PC-9 (cell line): ENCODE measurements around the gene UTP4. TPM values are rescaled to one million over a fixed set of nuclear protein-coding genes. Genes with fewer than 3 reads are reported as not detected.

ENCODE experiments used
- BruUV-seq: library from RNA; stranded (reverse); fragments of 400-500 nt; replicated peaks from 2 replicates; lab custom pipeline; 2021; lab: Mats Ljungman, UMichigan
- CTCF ChIA-PET: fragments of 300-600 bp; sonication (Branson Sonifier 250); formaldehyde crosslinking; loops from one replicate; lab custom pipeline; 2022; ENCODE audit warnings: antibody characterized with exemption; lab: Charles Lee
- POLR2A ChIA-PET: fragments of 300-600 bp; sonication (Branson Sonifier 250); formaldehyde crosslinking; loops from one replicate; lab custom pipeline; 2022; ENCODE audit warnings: antibody characterized with exemption; ENCODE audit not compliant: unreplicated experiment; lab: Charles Lee
- DNase-seq, 2 experiments: peaks; one replicate each; pipeline versions ENCODE4 v3.0.0 to v3.0.0-alpha.2; 2015 to 2022; ENCODE audit warnings: mixed read lengths in 1 of 2
- H2AFZ ChIP-seq: fragments of 200-600 bp; sonication (generic); 2 replicates; pipeline ENCODE4 v1.8.1; 2017; ENCODE audit warnings: antibody characterized with exemption
- H3F3A ChIP-seq: fragments of 200-600 bp; sonication (generic); 2 replicates; pipeline ENCODE4 v1.8.1; 2017; ENCODE audit warnings: antibody characterized with exemption, mild to moderate bottlenecking, low read depth; ENCODE audit not compliant: insufficient read depth
- H3K27ac ChIP-seq: fragments of 200-600 bp; sonication (generic); 2 replicates; pipeline ENCODE4 v1.6.1; 2016; ENCODE audit warnings: mixed run types
- H3K27me3 ChIP-seq: fragments of 200-600 bp; sonication (generic); 2 replicates; pipeline ENCODE4 v1.6.1; 2016; ENCODE audit warnings: low read depth, mixed run types; ENCODE audit not compliant: insufficient read depth
- H3K36me3 ChIP-seq: fragments of 200-600 bp; sonication (generic); 2 replicates; pipeline ENCODE4 v1.6.1; 2016; ENCODE audit warnings: low read depth, mixed run types
- H3K4me1 ChIP-seq: fragments of 200-600 bp; sonication (generic); replicated peaks from 2 replicates; pipeline ENCODE4 v1.6.1; 2016; ENCODE audit warnings: mixed run types; ENCODE audit not compliant: insufficient read depth
- H3K4me2 ChIP-seq: fragments of 200-600 bp; sonication (generic); 2 replicates; pipeline ENCODE4 v1.6.1; 2017; ENCODE audit warnings: mixed run types
- H3K4me3 ChIP-seq: fragments of 200-600 bp; sonication (generic); 2 replicates; pipeline ENCODE4 v1.6.1; 2016; ENCODE audit warnings: mixed run types
- H3K79me2 ChIP-seq: fragments of 200-600 bp; sonication (generic); 2 replicates; pipeline ENCODE4 v1.6.1; 2017; ENCODE audit warnings: low read depth, mixed run types
- H3K9me2 ChIP-seq: fragments of 200-600 bp; sonication (generic); 2 replicates; pipeline ENCODE4 v1.8.1; 2017; ENCODE audit warnings: mild to moderate bottlenecking; ENCODE audit not compliant: insufficient read depth
- H3K9me3 ChIP-seq: fragments of 200-600 bp; sonication (generic); 2 replicates; pipeline ENCODE4 v1.8.1; 2016; ENCODE audit warnings: low read depth; ENCODE audit not compliant: insufficient read depth
- H4K20me1 ChIP-seq: fragments of 200-600 bp; sonication (generic); 2 replicates; pipeline ENCODE4 v1.8.1; 2017; ENCODE audit not compliant: insufficient read depth
- CTCF ChIP-seq: fragments of 200-600 bp; sonication (generic); conservative IDR thresholded peaks from 2 replicates; pipeline ENCODE4 v1.6.1; 2017; ENCODE audit warnings: mixed run types, antibody characterized with exemption, mild to moderate bottlenecking, moderate library complexity
- EZH2 ChIP-seq: fragments of 200-600 bp; sonication (generic); IDR thresholded peaks from 2 replicates; pipeline ENCODE4 v1.8.0; 2017; ENCODE audit warnings: antibody characterized with exemption, low read depth
- intact Hi-C: fragments of 100-400 bp; cut with micrococcal nuclease; formaldehyde crosslinking; loops from one replicate; pipeline ENCODE4 v1.10.0; 2022; ENCODE audit not compliant: unreplicated experiment
- total RNA-seq: library from RNA; stranded (reverse); gene quantifications from 2 replicates; pipeline ENCODE4 v1.2.3, GENCODE V29; 2021

Gene UTP4
- total RNA-seq, 1 experiment from 2014 or later, result 45.9 TPM

- DNase-seq, result no peak
- H3K79me2 ChIP-seq, result no peaks in the 10 kb centered on the region
- ChIA-PET POLR2A (no interaction called here), CTCF (no interaction called here)
- peaks cover 38% of the 10 kb centered on the region for H3F3A ChIP-seq
- no peak overlapping the region for H2AFZ ChIP-seq
- H4K20me1 ChIP-seq, result no peaks in the 10 kb centered on the region
- BruUV-seq, result no TSS peak
- peaks cover 37% of the 10 kb centered on the region for H3K4me1 ChIP-seq
- TF ChIP-seq CTCF, result no peak
- intact Hi-C loops, result no loop called here
- no peak overlapping the region for H3K4me2 ChIP-seq
- no peaks in the 10 kb centered on the region for H3K36me3 ChIP-seq
- no peaks in the 10 kb centered on the region for H3K9me3 ChIP-seq
- no peak overlapping the region for H3K4me3 ChIP-seq
- no peaks in the 10 kb centered on the region for H3K9me2 ChIP-seq
- no peak overlapping the region for H3K27ac ChIP-seq
- no peaks in the 10 kb centered on the region for H3K27me3 ChIP-seq
Observed at GRCh38 chr16:69182730-69183416, 50.4 kb downstream of the UTP4 start.

- H3K27ac ChIP-seq, result no peak within 1 kb of the TSS
- no peaks in the 10 kb centered on the region for H3K9me2 ChIP-seq
- peaks cover 30% of the 10 kb centered on the region; the same call in 1 of the 2 replicates for H3F3A ChIP-seq
- H3K79me2 ChIP-seq, result peaks cover 32% of the 10 kb centered on the region
- TF ChIP-seq EZH2, result no peak
- H3K4me3 ChIP-seq, result peak within 1 kb of the TSS; percentile 68
- ChIA-PET POLR2A (interaction anchor here (0.5 to 0.7 kb wide), 4 partner anchors 18 to 161 kb away, joined by 3 to 4 read pairs (median 4); no protein-coding TSS in a partner anchor), CTCF (interaction anchor here (0.5 to 0.7 kb wide), 3 partner anchors 36 to 260 kb away, joined by 3 to 5 read pairs (median 4); no protein-coding TSS in a partner anchor)
- H4K20me1 ChIP-seq, result peaks cover 6% of the 10 kb centered on the region; the same call in 1 of the 2 replicates
- BruUV-seq, result no TSS peak
- peak within 1 kb of the TSS; percentile 88 for H2AFZ ChIP-seq
- DNase-seq, result peak; percentile 74 to 91
- intact Hi-C loops, result no loop called here
- peaks cover 46% of the 10 kb centered on the region for H3K4me1 ChIP-seq
- peak within 1 kb of the TSS; percentile 89 for H3K4me2 ChIP-seq
- no peaks in the 10 kb centered on the region for H3K27me3 ChIP-seq
- no peaks in the 10 kb centered on the region for H3K36me3 ChIP-seq
- H3K9me3 ChIP-seq, result no peaks in the 10 kb centered on the region; the same call in 1 of the 2 replicates
Observed at GRCh38 chr16:69186642-69187445, 54.4 kb downstream of the UTP4 start, which contains the start of gene SNTB2. Gene SNTB2, plus strand, starts transcription at chr16:69187164. Its CDS starts 3 bp downstream, at chr16:69187167.

- DNase-seq, result peak; percentile 34 to 37
- BruUV-seq, result TSS peak; percentile 45
- Histone ChIP-seq H2AFZ (peak overlapping the region; percentile 76), H3K4me1 (peaks cover 46% of the 10 kb centered on the region), H3K9me3 (no peaks in the 10 kb centered on the region; the same call in 1 of the 2 replicates), H3K36me3 (no peaks in the 10 kb centered on the region), H3K79me2 (peaks cover 40% of the 10 kb centered on the region), H3K27ac (no peak overlapping the region), H3F3A (peaks cover 27% of the 10 kb centered on the region; the same call in 1 of the 2 replicates), H4K20me1 (peaks cover 6% of the 10 kb centered on the region; the same call in 1 of the 2 replicates), H3K4me3 (peak overlapping the region; percentile 68), H3K27me3 (no peaks in the 10 kb centered on the region), H3K4me2 (peak overlapping the region; percentile 88), H3K9me2 (no peaks in the 10 kb centered on the region)
- POLR2A ChIA-PET, result interaction anchor here (0.6 to 0.7 kb wide), 2 partner anchors 29 to 70 kb away, joined by 3 to 4 read pairs; no protein-coding TSS in a partner anchor
- intact Hi-C loops, result loop anchor here (1.0 kb wide), 2 partner anchors 12 to 124 kb away; partner anchors contain the start of gene VPS4A
- CTCF ChIA-PET, result interaction anchor here (0.5 to 0.7 kb wide), 4 partner anchors 37 to 519 kb away, joined by 3 to 5 read pairs (median 4); no protein-coding TSS in a partner anchor
- TF ChIP-seq CTCF (no peak), EZH2 (no peak)
Observed at GRCh38 chr16:69187446-69188235, 55.2 kb downstream of the UTP4 start.
